Neural progenitor cell (in vitro differentiated cells): ENCODE results near the gene SLC23A2. TPM values are rescaled to one million over a fixed set of nuclear protein-coding genes. Genes with fewer than 3 reads are reported as not detected.

ENCODE experiments used
- DNase-seq: peaks from one replicate; pipeline ENCODE4 v3.0.0-alpha.2; 2016; ENCODE audit warnings: low spot score
- H2AFZ ChIP-seq: fragments of 200-600 bp; sonication (generic); replicated peaks from 2 replicates; pipeline ENCODE4 v1.6.1; 2016; ENCODE audit warnings: antibody characterized with exemption
- H3F3A ChIP-seq: fragments of 200-600 bp; sonication (generic); 2 replicates; pipeline ENCODE4 v1.6.1; 2016; ENCODE audit warnings: antibody characterized with exemption, low read depth
- H3K27ac ChIP-seq: fragments of 200-600 bp; sonication (generic); 2 replicates; pipeline ENCODE4 v1.5.1; 2016; ENCODE audit warnings: mild to moderate bottlenecking
- H3K27me3 ChIP-seq: fragments of 200-600 bp; sonication (generic); 2 replicates; pipeline ENCODE4 v1.6.1; 2016; ENCODE audit warnings: mild to moderate bottlenecking, moderate library complexity
- H3K36me3 ChIP-seq: fragments of 200-600 bp; sonication (generic); 2 replicates; pipeline ENCODE4 v1.5.1; 2016
- H3K4me1 ChIP-seq: fragments of 200-600 bp; sonication (generic); 2 replicates; pipeline ENCODE4 v1.6.1; 2016; ENCODE audit warnings: mixed run types
- H3K4me2 ChIP-seq: fragments of 200-600 bp; sonication (generic); 2 replicates; pipeline ENCODE4 v1.6.1; 2016
- H3K4me3 ChIP-seq: fragments of 200-600 bp; sonication (generic); 2 replicates; pipeline ENCODE4 v1.5.1; 2016
- H3K79me2 ChIP-seq: fragments of 200-600 bp; sonication (generic); 2 replicates; pipeline ENCODE4 v1.6.1; 2016; ENCODE audit warnings: low read depth
- H3K9ac ChIP-seq: fragments of 200-600 bp; sonication (generic); 2 replicates; pipeline ENCODE4 v1.6.1; 2016
- H3K9me3 ChIP-seq: fragments of 200-600 bp; sonication (generic); 2 replicates; pipeline ENCODE4 v1.5.1; 2016; ENCODE audit warnings: low read depth
- H4K20me1 ChIP-seq: fragments of 200-600 bp; sonication (generic); 2 replicates; pipeline ENCODE4 v1.6.1; 2016; ENCODE audit warnings: low read depth
- H3K27ac Mint-ChIP-seq: 3 replicates; pipeline ENCODE4 v1.8.0; 2021; ENCODE audit warnings: mixed read lengths
- H3K27me3 Mint-ChIP-seq: 2 replicates; pipeline ENCODE4 v1.8.0; 2022; ENCODE audit warnings: low read depth, mild to moderate bottlenecking, inconsistent platforms, moderate library complexity, mixed read lengths; ENCODE audit not compliant: insufficient read depth
- H3K36me3 Mint-ChIP-seq: 3 replicates; pipeline ENCODE4 v1.8.0; 2021; ENCODE audit warnings: mixed read lengths
- H3K4me1 Mint-ChIP-seq: 3 replicates; pipeline ENCODE4 v1.8.0; 2021; ENCODE audit warnings: mixed read lengths
- H3K4me3 Mint-ChIP-seq: 3 replicates; pipeline ENCODE4 v1.8.0; 2021; ENCODE audit warnings: mild to moderate bottlenecking, moderate library complexity, mixed read lengths
- H3K9me3 Mint-ChIP-seq: 3 replicates; pipeline ENCODE4 v1.8.0; 2020; ENCODE audit warnings: mixed read lengths
- CTCF ChIP-seq: fragments of 200-600 bp; sonication (generic); IDR thresholded peaks from 2 replicates; pipeline ENCODE4 v1.5.1; 2017; ENCODE audit warnings: antibody characterized with exemption, mild to moderate bottlenecking
- EZH2 ChIP-seq: fragments of 200-600 bp; sonication (generic); IDR thresholded peaks from 2 replicates; pipeline ENCODE4 v1.6.1; 2017; ENCODE audit warnings: antibody characterized with exemption, mild to moderate bottlenecking, moderate library complexity
- EZH2phosphoT487 ChIP-seq: fragments of 200-600 bp; sonication (generic); IDR thresholded peaks from 2 replicates; pipeline ENCODE4 v1.6.1; 2017; ENCODE audit warnings: antibody characterized with exemption
- total RNA-seq: library from RNA; depleted of rRNA; stranded (reverse); fragments of >200 nt; gene quantifications from 2 replicates; pipeline ENCODE4 v1.2.3, GENCODE V29; 2015; ENCODE audit warnings: low replicate concordance

The SLC23A2 gene
- total RNA-seq, 1 donor from 2014 or later, result 13.0 TPM

- no peak overlapping the region for H3K9ac ChIP-seq
- no peaks in the 10 kb centered on the region for H3K36me3 ChIP-seq
- no peaks in the 10 kb centered on the region for H3K79me2 ChIP-seq
- Mint-ChIP-seq H3K27me3 (peaks cover 4% of the 10 kb centered on the region), H3K9me3 (no peaks in the 10 kb centered on the region), H3K4me3 (no peak overlapping the region), H3K36me3 (peaks cover 22% of the 10 kb centered on the region), H3K27ac (no peak overlapping the region), H3K4me1 (peaks cover 11% of the 10 kb centered on the region)
- H2AFZ ChIP-seq, result no peak overlapping the region
- H3K4me1 ChIP-seq, result peaks cover 6% of the 10 kb centered on the region
- H3K27ac ChIP-seq, result no peak overlapping the region
- no peaks in the 10 kb centered on the region for H3F3A ChIP-seq
- DNase-seq, result no peak
- H3K4me3 ChIP-seq, result no peak overlapping the region
- no peaks in the 10 kb centered on the region for H3K27me3 ChIP-seq
- H3K4me2 ChIP-seq, result no peak overlapping the region
- no peaks in the 10 kb centered on the region for H4K20me1 ChIP-seq
- H3K9me3 ChIP-seq, result no peaks in the 10 kb centered on the region
- TF ChIP-seq EZH2 (no peak), EZH2phosphoT487 (no peak), CTCF (no peak)
Measured at GRCh38 chr20:4869290-4870193, 131.8 kb downstream of the SLC23A2 start.

GRCh38 chr20:4867051-4867450 lies 134.3 kb downstream of the SLC23A2 start:
- Mint-ChIP-seq H3K4me1 (no peaks in the 10 kb centered on the region), H3K4me3 (no peak overlapping the region), H3K27ac (peak overlapping the region; percentile 63), H3K27me3 (peaks cover 4% of the 10 kb centered on the region), H3K9me3 (no peaks in the 10 kb centered on the region), H3K36me3 (peaks cover 15% of the 10 kb centered on the region)
- no peaks in the 10 kb centered on the region for H3F3A ChIP-seq
- no peak overlapping the region for H3K9ac ChIP-seq
- no peak overlapping the region for H3K4me3 ChIP-seq
- no peaks in the 10 kb centered on the region for H3K9me3 ChIP-seq
- no peaks in the 10 kb centered on the region for H3K36me3 ChIP-seq
- DNase-seq, result no peak
- no peaks in the 10 kb centered on the region for H3K27me3 ChIP-seq
- H3K4me2 ChIP-seq, result no peak overlapping the region
- TF ChIP-seq EZH2phosphoT487, result no peak
- no peak for TF ChIP-seq EZH2
- TF ChIP-seq CTCF, result no peak
- no peaks in the 10 kb centered on the region for H3K79me2 ChIP-seq
- no peaks in the 10 kb centered on the region for H4K20me1 ChIP-seq
- no peak overlapping the region for H3K27ac ChIP-seq
- no peak overlapping the region for H2AFZ ChIP-seq
- no peaks in the 10 kb centered on the region for H3K4me1 ChIP-seq

- Histone ChIP-seq H2AFZ (no peak overlapping the region), H3K9me3 (no peaks in the 10 kb centered on the region)
Measured at GRCh38 chr20:4866429-4866828, 134.9 kb downstream of the SLC23A2 start.

More at GRCh38 chr20:4866429-4866828, 134.9 kb downstream of the SLC23A2 start:
- Histone ChIP-seq H3K4me3 (no peak overlapping the region), H3K79me2 (no peaks in the 10 kb centered on the region), H3K36me3 (no peaks in the 10 kb centered on the region), H3K4me2 (no peak overlapping the region), H3K9ac (no peak overlapping the region), H3K27ac (no peak overlapping the region), H3F3A (no peaks in the 10 kb centered on the region), H4K20me1 (no peaks in the 10 kb centered on the region), H3K27me3 (no peaks in the 10 kb centered on the region), H3K4me1 (no peaks in the 10 kb centered on the region)
- H3K36me3 Mint-ChIP-seq, result peaks cover 21% of the 10 kb centered on the region
- no peaks in the 10 kb centered on the region for H3K9me3 Mint-ChIP-seq
- H3K27ac Mint-ChIP-seq, result peak overlapping the region; percentile 37
- DNase-seq, result no peak
- no peak overlapping the region for H3K4me3 Mint-ChIP-seq
- H3K27me3 Mint-ChIP-seq, result peaks cover 4% of the 10 kb centered on the region
- H3K4me1 Mint-ChIP-seq, result no peaks in the 10 kb centered on the region
- no peak for TF ChIP-seq EZH2phosphoT487
- no peak for TF ChIP-seq EZH2
- no peak for TF ChIP-seq CTCF
